B cell (primary cell): ENCODE measurements around the gene DCBLD1. TPM values are rescaled to one million over a fixed set of nuclear protein-coding genes. Genes with fewer than 3 reads are reported as not detected.

Source experiments
- ATAC-seq: fragments of 200-7000 bp; cut with Tn5 transposase; one replicate; pipeline ENCODE4 v1.10.0; 2021; ENCODE audit warnings: low read depth, mild to moderate bottlenecking, moderate number of reproducible peaks, moderate library complexity
- CTCF ChIA-PET: fragments of 350-600 bp; sonication (Branson Sonifier 250); formaldehyde crosslinking; loops from one replicate; lab custom pipeline; 2021; ENCODE audit warnings: antibody characterized with exemption, inconsistent platforms; lab: Charles Lee
- POLR2A ChIA-PET: fragments of 350-600 bp; sonication (Branson Sonifier 250); formaldehyde crosslinking; loops from one replicate; lab custom pipeline; 2021; ENCODE audit warnings: antibody characterized with exemption; lab: Charles Lee
- DNase-seq: peaks from one replicate; pipeline ENCODE4 v3.0.0; 2013
- H2AFZ ChIP-seq: 2 replicates; pipeline ENCODE4 v1.6.1; 2012; ENCODE audit warnings: mild to moderate bottlenecking, low read depth, low read length; ENCODE audit not compliant: insufficient read depth, poor library complexity, severe bottlenecking
- H3K27ac ChIP-seq, 2 donors: 1 replicate in 1 of 2; 2 replicates in 1 of 2; pipeline ENCODE4 v1.5.1; 2012 to 2013; ENCODE audit warnings: low read length in 2 of 2, mild to moderate bottlenecking in 2 of 2, moderate library complexity in 1 of 2
- H3K27me3 ChIP-seq, 4 experiments: fragments of 200-600 bp in 1 of 4; sonication (generic) in 1 of 4; replicated peaks in 1 of 4; 1 replicate in 2 of 4; 2 replicates in 2 of 4; pipeline versions ENCODE4 v1.6.1 to v1.7.0; 2013 to 2016; ENCODE audit warnings: low read length in 3 of 4, mild to moderate bottlenecking in 2 of 4, mixed read lengths in 1 of 4, moderate library complexity in 1 of 4; ENCODE audit not compliant: insufficient read depth in 4 of 4, control insufficient read depth in 3 of 4; ENCODE audit errors: control extremely low read depth in 1 of 4
- H3K36me3 ChIP-seq, 2 experiments: replicated peaks in 1 of 2; 1 replicate in 1 of 2; 2 replicates in 1 of 2; pipeline versions ENCODE4 v1.6.1 to v1.7.1; 2013; ENCODE audit warnings: low read length in 1 of 2; ENCODE audit not compliant: insufficient read depth in 2 of 2, control insufficient read depth in 1 of 2; ENCODE audit errors: control extremely low read depth in 1 of 2, extremely low read depth in 1 of 2
- H3K4me1 ChIP-seq, 2 donors: fragments of 200-600 bp in 1 of 2; sonication (generic) in 1 of 2; 1 replicate in 1 of 2; 2 replicates in 1 of 2; pipeline versions ENCODE4 v1.5.1 to v1.6.1; 2013 to 2017; ENCODE audit warnings: low read length in 2 of 2; ENCODE audit not compliant: control insufficient read depth in 2 of 2, insufficient read depth in 2 of 2
- H3K4me2 ChIP-seq: replicated peaks from 2 replicates; pipeline ENCODE3; 2012; ENCODE audit warnings: mild to moderate bottlenecking, low read depth, low read length; ENCODE audit not compliant: poor library complexity, severe bottlenecking
- H3K4me3 ChIP-seq, 5 experiments: fragments of 200-600 bp in 1 of 5; sonication (generic) in 1 of 5; 1 replicate in 3 of 5; 2 replicates in 2 of 5; pipeline versions ENCODE4 v1.5.1 to v1.7.0; 2011 to 2016; ENCODE audit warnings: low read length in 4 of 5, mild to moderate bottlenecking in 4 of 5, low read depth in 2 of 5, control low read depth in 1 of 5, moderate library complexity in 1 of 5; ENCODE audit not compliant: insufficient read depth in 1 of 5; ENCODE audit errors: control extremely low read depth in 1 of 5, extremely low read depth in 1 of 5
- H3K79me2 ChIP-seq: fragments of 200-600 bp; sonication (generic); one replicate; pipeline ENCODE4 v1.6.0; 2016; ENCODE audit warnings: low read length; ENCODE audit not compliant: control insufficient read depth, insufficient read depth
- H3K9ac ChIP-seq: fragments of 200-600 bp; sonication (generic); 2 replicates; pipeline ENCODE4 v1.6.1; 2017; ENCODE audit warnings: mild to moderate bottlenecking, low read length, moderate library complexity
- H3K9me3 ChIP-seq, 3 donors: one replicate each; pipeline versions ENCODE4 v1.6.1 to v1.7.1; 2013; ENCODE audit warnings: low read length in 2 of 3; ENCODE audit not compliant: control insufficient read depth in 2 of 3, insufficient read depth in 1 of 3; ENCODE audit errors: control extremely low read depth in 1 of 3
- H4K20me1 ChIP-seq: 2 replicates; pipeline ENCODE4 v1.6.0; 2012; ENCODE audit warnings: mild to moderate bottlenecking, low read length; ENCODE audit not compliant: insufficient read depth, control insufficient read depth, poor library complexity, severe bottlenecking
- H3K27ac Mint-ChIP-seq: one replicate; pipeline ENCODE4 v1.8.0; 2021; ENCODE audit warnings: mixed read lengths
- H3K27me3 Mint-ChIP-seq: one replicate; pipeline ENCODE4 v1.8.0; 2021; ENCODE audit warnings: mixed read lengths
- H3K4me1 Mint-ChIP-seq: one replicate; pipeline ENCODE4 v1.8.0; 2021; ENCODE audit warnings: mixed read lengths
- H3K4me3 Mint-ChIP-seq: one replicate; pipeline ENCODE4 v1.8.0; 2021; ENCODE audit warnings: mixed read lengths
- H3K9me3 Mint-ChIP-seq: one replicate; pipeline ENCODE4 v1.8.0; 2022; ENCODE audit warnings: mixed read lengths; ENCODE audit not compliant: insufficient read depth
- CTCF ChIP-seq: fragments of 200-600 bp; IDR thresholded peaks from one replicate; pipeline ENCODE4 v1.8.0; 2022; ENCODE audit warnings: antibody characterized with exemption, mild to moderate bottlenecking
- EZH2 ChIP-seq: IDR thresholded peaks from 2 replicates; pipeline ENCODE4 v1.6.1; 2012; ENCODE audit warnings: borderline replicate concordance, low read depth, mild to moderate bottlenecking, moderate library complexity, low read length; ENCODE audit not compliant: insufficient read depth, poor library complexity, severe bottlenecking
- WGBS: methylation state at CpG from one replicate; pipeline ENCODE4 v1.1.5; 2013; ENCODE audit warnings: missing lambda C conversion rate; ENCODE audit not compliant: insufficient coverage; 5-methylcytosine and 5-hydroxymethylcytosine counted together
- intact Hi-C: fragments of 100-400 bp; cut with micrococcal nuclease; formaldehyde crosslinking; loops from one replicate; pipeline ENCODE4 v1.10.0; 2022
- polyA plus RNA-seq: library from polyadenylated mRNA; depleted of rRNA; stranded (reverse); fragments of >200 nt; gene quantifications from 2 replicates; pipeline ENCODE4 v1.2.3, GENCODE V29; 2012
- total RNA-seq, 2 donors: library from RNA; stranded (reverse); fragments of 120-200 nt in 1 of 2; gene quantifications; 1 replicate in 1 of 2; 2 replicates in 1 of 2; pipeline versions ENCODE4 v1.2.3 to v1.2.4, GENCODE V29; 2013 to 2022

Gene DCBLD1
- total and polyA plus RNA-seq, 2 donors (not counting 1 experiment from before 2014, with no cell fraction given): 0.21 to 0.37 TPM

GRCh38 chr6:117493470-117493869, 11.0 kb downstream of the DCBLD1 start:
- intact Hi-C loops: no loop called here
- no peaks in the 10 kb centered on the region for H4K20me1 ChIP-seq
- H3K27ac Mint-ChIP-seq: no peak overlapping the region
- H3K79me2 ChIP-seq: no peaks in the 10 kb centered on the region
- H3K27me3 ChIP-seq: peaks cover 0 to 3% (median 0%) of the 10 kb centered on the region in 4 experiments
- no peak overlapping the region for H2AFZ ChIP-seq
- ATAC-seq (no peak), DNase-seq (no peak)
- H3K4me1 Mint-ChIP-seq: no peaks in the 10 kb centered on the region
- H3K9me3 Mint-ChIP-seq: no peaks in the 10 kb centered on the region
- no peak overlapping the region for H3K4me2 ChIP-seq
- H3K4me1 ChIP-seq: no peaks in the 10 kb centered on the region
- H3K9me3 ChIP-seq: no peaks in the 10 kb centered on the region
- no peak overlapping the region for H3K4me3 Mint-ChIP-seq
- TF ChIP-seq CTCF (no peak), EZH2 (no peak)
- no peak overlapping the region for H3K27ac ChIP-seq
- H3K9ac ChIP-seq: no peak overlapping the region
- H3K36me3 ChIP-seq: no peaks in the 10 kb centered on the region
- peaks cover 2% of the 10 kb centered on the region for H3K27me3 Mint-ChIP-seq
- no peak overlapping the region for H3K4me3 ChIP-seq
- ChIA-PET CTCF (no interaction called here), POLR2A (no interaction called here)
- 100% methylated on average over 1 of the region's 2 CpGs for WGBS

GRCh38 chr6:117494283-117494682, 11.8 kb downstream of the DCBLD1 start:
- ChIA-PET CTCF (no interaction called here), POLR2A (no interaction called here)
- H2AFZ ChIP-seq: no peak overlapping the region
- no peaks in the 10 kb centered on the region for H3K4me1 Mint-ChIP-seq
- H3K27ac ChIP-seq: no peak overlapping the region
- H3K9me3 ChIP-seq: no peaks in the 10 kb centered on the region
- H3K79me2 ChIP-seq: no peaks in the 10 kb centered on the region
- H3K4me3 Mint-ChIP-seq: no peak overlapping the region
- ATAC-seq (no peak), DNase-seq (no peak)
- H3K27me3 ChIP-seq: peaks cover 0 to 3% (median 0%) of the 10 kb centered on the region in 4 experiments
- no peak overlapping the region for H3K4me2 ChIP-seq
- no peak overlapping the region for H3K4me3 ChIP-seq
- peaks cover 2% of the 10 kb centered on the region for H3K27me3 Mint-ChIP-seq
- intact Hi-C loops: no loop called here
- H3K4me1 ChIP-seq: no peaks in the 10 kb centered on the region
- no peaks in the 10 kb centered on the region for H3K9me3 Mint-ChIP-seq
- H3K36me3 ChIP-seq: no peaks in the 10 kb centered on the region
- WGBS: no CpG with 5 or more reads among the region's 2 CpGs
- no peak overlapping the region for H3K9ac ChIP-seq
- no peak for TF ChIP-seq CTCF
- no peak for TF ChIP-seq EZH2
- no peak overlapping the region for H3K27ac Mint-ChIP-seq
- H4K20me1 ChIP-seq: no peaks in the 10 kb centered on the region
